ENCODE measurements around the gene GLDN.

GLDN gene

DNA sequence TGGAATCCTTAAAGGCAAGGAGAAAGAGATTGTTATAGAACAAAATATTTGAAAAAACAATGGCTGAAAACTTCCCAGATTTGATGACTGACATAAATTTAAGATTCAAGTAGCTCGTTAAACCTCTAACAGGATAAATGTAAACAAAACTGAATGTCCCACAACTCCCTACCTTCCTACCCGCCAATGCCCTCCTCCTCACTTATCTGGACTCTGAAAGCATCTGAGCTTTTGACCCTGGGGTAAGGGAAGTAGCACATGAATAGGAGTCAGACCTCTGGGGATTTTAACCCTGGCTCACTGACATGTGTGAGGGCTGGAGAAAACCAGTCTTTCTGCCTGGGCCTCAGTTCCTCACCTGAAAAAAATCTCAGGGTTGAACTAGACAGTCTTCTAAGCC, 29.9 kb upstream of the GLDN start (continued):
- TF ChIP-seq OSR2 (tag by site-specific recombination; IDR thresholded peaks at IDR 0.05) (0 out of 2 replicates have a peak, but pooled peaks have one; percentile 45), ZNF157 (tag by site-specific recombination; IDR thresholded peaks at IDR 0.05) (no peak), ZFP3 (tag by site-specific recombination; IDR thresholded peaks at IDR 0.05; ENCODE audit: low read depth) (peak; percentile 32; the same call in 1 of the 2 replicates)

DNA sequence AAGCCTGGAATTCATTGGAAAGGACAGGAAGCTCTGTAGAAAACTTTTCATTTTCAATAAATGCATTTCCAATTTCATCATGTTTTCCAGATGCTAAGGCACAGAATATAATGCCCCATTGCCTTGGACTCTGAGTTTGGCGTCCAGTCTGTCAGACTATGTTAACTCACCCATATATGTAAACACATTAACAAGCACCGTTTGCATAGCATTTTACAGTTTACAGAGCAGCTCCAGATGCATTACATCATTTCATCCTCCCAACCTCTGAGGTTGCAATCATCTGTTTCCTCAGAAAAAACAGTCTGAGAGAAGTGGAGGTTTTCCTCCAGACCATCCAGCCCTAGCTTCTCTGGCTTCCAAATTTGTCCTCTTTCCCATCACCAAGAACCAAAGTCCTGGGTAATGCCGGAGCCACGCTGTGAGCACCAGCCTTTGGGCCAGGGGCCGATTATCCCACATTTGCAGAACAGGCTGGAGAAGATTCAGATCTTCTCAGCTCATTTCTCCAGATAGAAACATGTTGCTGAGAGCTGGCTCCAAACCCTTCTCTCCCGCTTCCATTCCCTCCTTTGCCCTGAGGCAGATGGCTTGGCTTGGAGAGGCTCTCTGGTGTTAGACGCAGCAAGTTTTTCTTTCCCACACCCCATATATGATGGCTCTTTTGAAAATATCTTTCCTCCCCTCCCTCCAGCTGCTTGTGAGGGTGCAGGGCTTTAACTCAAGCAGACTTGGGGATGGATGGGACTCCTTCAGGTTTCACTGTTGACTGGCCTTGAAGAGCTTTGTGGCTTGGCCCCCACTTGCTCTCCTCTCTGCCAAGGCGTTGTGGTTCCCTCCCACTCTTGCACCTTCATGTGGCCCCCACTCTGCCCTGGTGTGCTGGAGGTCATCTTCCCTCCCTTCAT, 29.0 kb upstream of the GLDN start:
- Histone ChIP-seq H3K36me3 (ENCODE audit: control insufficient read depth in 2 of 2, insufficient read depth in 1 of 2, low read length in 2 of 2) (no peaks in the 10 kb centered on the region), H3K4me3 (ENCODE audit: low read depth, low read length) (no peak overlapping the region), H3K4me1 (ENCODE audit: control insufficient read depth, insufficient read depth, low read length) (peaks cover 12% of the 10 kb centered on the region), H3K9me3 (ENCODE audit: control insufficient read depth, insufficient read depth, low read depth, low read length) (no peaks in the 10 kb centered on the region), H3K27ac (ENCODE audit: extremely low read depth, low read depth, low read length) (0 out of 2 replicates have a peak overlapping the region, but pooled peaks have one; percentile 24)
- CTCF ChIA-PET, result interaction anchor here (1.0 to 1.2 kb wide), 2 partner anchors 71 to 149 kb away, joined by 3 to 4 read pairs; no protein-coding TSS in a partner anchor
- POLR2A ChIA-PET, result no interaction called here
- TF ChIP-seq, protein P1, sequence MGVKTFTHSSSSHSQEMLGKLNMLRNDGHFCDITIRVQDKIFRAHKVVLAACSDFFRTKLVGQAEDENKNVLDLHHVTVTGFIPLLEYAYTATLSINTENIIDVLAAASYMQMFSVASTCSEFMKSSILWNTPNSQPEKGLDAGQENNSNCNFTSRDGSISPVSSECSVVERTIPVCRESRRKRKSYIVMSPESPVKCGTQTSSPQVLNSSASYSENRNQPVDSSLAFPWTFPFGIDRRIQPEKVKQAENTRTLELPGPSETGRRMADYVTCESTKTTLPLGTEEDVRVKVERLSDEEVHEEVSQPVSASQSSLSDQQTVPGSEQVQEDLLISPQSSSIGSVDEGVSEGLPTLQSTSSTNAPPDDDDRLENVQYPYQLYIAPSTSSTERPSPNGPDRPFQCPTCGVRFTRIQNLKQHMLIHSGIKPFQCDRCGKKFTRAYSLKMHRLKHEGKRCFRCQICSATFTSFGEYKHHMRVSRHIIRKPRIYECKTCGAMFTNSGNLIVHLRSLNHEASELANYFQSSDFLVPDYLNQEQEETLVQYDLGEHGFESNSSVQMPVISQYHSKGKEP (tag by site-specific recombination; IDR thresholded peaks at IDR 0.05), result peak; percentile 64; the same call in 1 of the 2 replicates
- peak; percentile 50; the same call in 1 of the 2 replicates for TF ChIP-seq ZNF629 (tag by site-specific recombination; IDR thresholded peaks at IDR 0.05)
- no peak for TF ChIP-seq ZNF571 (tag by site-specific recombination; IDR thresholded peaks at IDR 0.05)
- TF ChIP-seq WT1 (tag by site-specific recombination; IDR thresholded peaks at IDR 0.05), result peak; percentile 72
- 0 out of 2 replicates have a peak, but pooled peaks have one; percentile 22 for TF ChIP-seq ZSCAN30 (tag by site-specific recombination; IDR thresholded peaks at IDR 0.05)
- peak; percentile 45; the same call in 1 of the 2 replicates for TF ChIP-seq ZBTB17 (tag by site-specific recombination; IDR thresholded peaks at IDR 0.05)
- TF ChIP-seq, protein P2, sequence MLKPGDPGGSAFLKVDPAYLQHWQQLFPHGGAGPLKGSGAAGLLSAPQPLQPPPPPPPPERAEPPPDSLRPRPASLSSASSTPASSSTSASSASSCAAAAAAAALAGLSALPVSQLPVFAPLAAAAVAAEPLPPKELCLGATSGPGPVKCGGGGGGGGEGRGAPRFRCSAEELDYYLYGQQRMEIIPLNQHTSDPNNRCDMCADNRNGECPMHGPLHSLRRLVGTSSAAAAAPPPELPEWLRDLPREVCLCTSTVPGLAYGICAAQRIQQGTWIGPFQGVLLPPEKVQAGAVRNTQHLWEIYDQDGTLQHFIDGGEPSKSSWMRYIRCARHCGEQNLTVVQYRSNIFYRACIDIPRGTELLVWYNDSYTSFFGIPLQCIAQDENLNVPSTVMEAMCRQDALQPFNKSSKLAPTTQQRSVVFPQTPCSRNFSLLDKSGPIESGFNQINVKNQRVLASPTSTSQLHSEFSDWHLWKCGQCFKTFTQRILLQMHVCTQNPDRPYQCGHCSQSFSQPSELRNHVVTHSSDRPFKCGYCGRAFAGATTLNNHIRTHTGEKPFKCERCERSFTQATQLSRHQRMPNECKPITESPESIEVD (tag by site-specific recombination; IDR thresholded peaks at IDR 0.05), result no peak
- 0 out of 2 replicates have a peak, but pooled peaks have one; percentile 6 for TF ChIP-seq ZNF585B (tag by site-specific recombination; IDR thresholded peaks at IDR 0.05)
- TF ChIP-seq ZSCAN16 (tag by site-specific recombination; IDR thresholded peaks at IDR 0.05), result peak; percentile 79; the same call in 1 of the 2 replicates
- TF ChIP-seq ZNF184 (tag by site-specific recombination; IDR thresholded peaks at IDR 0.05), result peak; percentile 22; the same call in 1 of the 2 replicates
- no peak for TF ChIP-seq ZNF324 (tag by site-specific recombination; IDR thresholded peaks at IDR 0.05)
- peak; percentile 59; the same call in 1 of the 2 replicates for TF ChIP-seq ZNF600 (tag by site-specific recombination; IDR thresholded peaks at IDR 0.05)
- TF ChIP-seq, protein P3, sequence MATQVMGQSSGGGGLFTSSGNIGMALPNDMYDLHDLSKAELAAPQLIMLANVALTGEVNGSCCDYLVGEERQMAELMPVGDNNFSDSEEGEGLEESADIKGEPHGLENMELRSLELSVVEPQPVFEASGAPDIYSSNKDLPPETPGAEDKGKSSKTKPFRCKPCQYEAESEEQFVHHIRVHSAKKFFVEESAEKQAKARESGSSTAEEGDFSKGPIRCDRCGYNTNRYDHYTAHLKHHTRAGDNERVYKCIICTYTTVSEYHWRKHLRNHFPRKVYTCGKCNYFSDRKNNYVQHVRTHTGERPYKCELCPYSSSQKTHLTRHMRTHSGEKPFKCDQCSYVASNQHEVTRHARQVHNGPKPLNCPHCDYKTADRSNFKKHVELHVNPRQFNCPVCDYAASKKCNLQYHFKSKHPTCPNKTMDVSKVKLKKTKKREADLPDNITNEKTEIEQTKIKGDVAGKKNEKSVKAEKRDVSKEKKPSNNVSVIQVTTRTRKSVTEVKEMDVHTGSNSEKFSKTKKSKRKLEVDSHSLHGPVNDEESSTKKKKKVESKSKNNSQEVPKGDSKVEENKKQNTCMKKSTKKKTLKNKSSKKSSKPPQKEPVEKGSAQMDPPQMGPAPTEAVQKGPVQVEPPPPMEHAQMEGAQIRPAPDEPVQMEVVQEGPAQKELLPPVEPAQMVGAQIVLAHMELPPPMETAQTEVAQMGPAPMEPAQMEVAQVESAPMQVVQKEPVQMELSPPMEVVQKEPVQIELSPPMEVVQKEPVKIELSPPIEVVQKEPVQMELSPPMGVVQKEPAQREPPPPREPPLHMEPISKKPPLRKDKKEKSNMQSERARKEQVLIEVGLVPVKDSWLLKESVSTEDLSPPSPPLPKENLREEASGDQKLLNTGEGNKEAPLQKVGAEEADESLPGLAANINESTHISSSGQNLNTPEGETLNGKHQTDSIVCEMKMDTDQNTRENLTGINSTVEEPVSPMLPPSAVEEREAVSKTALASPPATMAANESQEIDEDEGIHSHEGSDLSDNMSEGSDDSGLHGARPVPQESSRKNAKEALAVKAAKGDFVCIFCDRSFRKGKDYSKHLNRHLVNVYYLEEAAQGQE (tag by site-specific recombination; IDR thresholded peaks at IDR 0.05), result no peak
- TF ChIP-seq, protein P4, sequence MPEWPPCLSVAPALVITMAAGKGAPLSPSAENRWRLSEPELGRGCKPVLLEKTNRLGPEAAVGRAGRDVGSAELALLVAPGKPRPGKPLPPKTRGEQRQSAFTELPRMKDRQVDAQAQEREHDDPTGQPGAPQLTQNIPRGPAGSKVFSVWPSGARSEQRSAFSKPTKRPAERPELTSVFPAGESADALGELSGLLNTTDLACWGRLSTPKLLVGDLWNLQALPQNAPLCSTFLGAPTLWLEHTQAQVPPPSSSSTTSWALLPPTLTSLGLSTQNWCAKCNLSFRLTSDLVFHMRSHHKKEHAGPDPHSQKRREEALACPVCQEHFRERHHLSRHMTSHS (tag by site-specific recombination; IDR thresholded peaks at IDR 0.05), result no peak
- peak; percentile 30; the same call in 1 of the 2 replicates for TF ChIP-seq ZBTB20 (tag by site-specific recombination; IDR thresholded peaks at IDR 0.05)
- TF ChIP-seq ZNF777 (tag by site-specific recombination; IDR thresholded peaks at IDR 0.05; ENCODE audit: borderline replicate concordance), result no peak
- TF ChIP-seq, protein P5, sequence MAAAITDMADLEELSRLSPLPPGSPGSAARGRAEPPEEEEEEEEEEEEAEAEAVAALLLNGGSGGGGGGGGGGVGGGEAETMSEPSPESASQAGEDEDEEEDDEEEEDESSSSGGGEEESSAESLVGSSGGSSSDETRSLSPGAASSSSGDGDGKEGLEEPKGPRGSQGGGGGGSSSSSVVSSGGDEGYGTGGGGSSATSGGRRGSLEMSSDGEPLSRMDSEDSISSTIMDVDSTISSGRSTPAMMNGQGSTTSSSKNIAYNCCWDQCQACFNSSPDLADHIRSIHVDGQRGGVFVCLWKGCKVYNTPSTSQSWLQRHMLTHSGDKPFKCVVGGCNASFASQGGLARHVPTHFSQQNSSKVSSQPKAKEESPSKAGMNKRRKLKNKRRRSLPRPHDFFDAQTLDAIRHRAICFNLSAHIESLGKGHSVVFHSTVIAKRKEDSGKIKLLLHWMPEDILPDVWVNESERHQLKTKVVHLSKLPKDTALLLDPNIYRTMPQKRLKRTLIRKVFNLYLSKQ (tag by site-specific recombination; IDR thresholded peaks at IDR 0.05; ENCODE audit: borderline replicate concordance), result no peak
- peak; percentile 71; the same call in 1 of the 2 replicates for TF ChIP-seq ZNF24 (tag by site-specific recombination; IDR thresholded peaks at IDR 0.05)
- no peak for TF ChIP-seq ZNF596 (tag by site-specific recombination; IDR thresholded peaks at IDR 0.05)
- TF ChIP-seq, protein P6, sequence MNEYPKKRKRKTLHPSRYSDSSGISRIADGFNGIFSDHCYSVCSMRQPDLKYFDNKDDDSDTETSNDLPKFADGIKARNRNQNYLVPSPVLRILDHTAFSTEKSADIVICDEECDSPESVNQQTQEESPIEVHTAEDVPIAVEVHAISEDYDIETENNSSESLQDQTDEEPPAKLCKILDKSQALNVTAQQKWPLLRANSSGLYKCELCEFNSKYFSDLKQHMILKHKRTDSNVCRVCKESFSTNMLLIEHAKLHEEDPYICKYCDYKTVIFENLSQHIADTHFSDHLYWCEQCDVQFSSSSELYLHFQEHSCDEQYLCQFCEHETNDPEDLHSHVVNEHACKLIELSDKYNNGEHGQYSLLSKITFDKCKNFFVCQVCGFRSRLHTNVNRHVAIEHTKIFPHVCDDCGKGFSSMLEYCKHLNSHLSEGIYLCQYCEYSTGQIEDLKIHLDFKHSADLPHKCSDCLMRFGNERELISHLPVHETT (tag by site-specific recombination; IDR thresholded peaks at IDR 0.05), result no peak
